SK-N-SH (cell line): ENCODE measurements around the gene THTPA. TPM values are rescaled to one million over a fixed set of nuclear protein-coding genes. Genes with fewer than 3 reads are reported as not detected.

Experiments
- CTCF ChIA-PET: fragments of 300-600, 350-600 bp; formaldehyde crosslinking; extraction: SDS; loops from one replicate; lab custom pipeline; 2021; lab: Yijun Ruan, JAX
- POLR2A ChIA-PET: fragments of 350-600 bp; sonication (Branson Sonifier 250); formaldehyde crosslinking; extraction: SDS; loops from one replicate; lab custom pipeline; 2020; ENCODE audit warnings: antibody characterized with exemption, inconsistent platforms; lab: Yijun Ruan, JAX
- DNase-seq: peaks from one replicate; pipeline ENCODE4 v3.0.0; 2012
- H2AFZ ChIP-seq: fragments of 200-600 bp; sonication (generic); 2 replicates; pipeline ENCODE4 v1.8.1; 2016; ENCODE audit warnings: antibody characterized with exemption, mild to moderate bottlenecking, low read depth
- H3F3A ChIP-seq: fragments of 200-600 bp; sonication (generic); replicated peaks from 2 replicates; pipeline ENCODE3; 2016; ENCODE audit warnings: antibody characterized with exemption, mild to moderate bottlenecking; ENCODE audit not compliant: insufficient read depth
- H3K27ac ChIP-seq, 2 experiments: fragments of 200-500 bp in 1 of 2; fragments of 200-600 bp in 1 of 2; sonication (Bioruptor generic) in 1 of 2; sonication (generic), shearing (Covaris generic) in 1 of 2; 2 replicates each; pipeline versions ENCODE4 v1.5.1 to v1.6.1; 2014 to 2016; ENCODE audit warnings: low read depth in 2 of 2, inconsistent platforms in 1 of 2, low read length in 1 of 2, mild to moderate bottlenecking in 1 of 2, mixed read lengths in 1 of 2
- H3K27me3 ChIP-seq: fragments of 200-600 bp; sonication (generic), shearing (Covaris generic); 2 replicates; pipeline ENCODE4 v1.6.1; 2016; ENCODE audit warnings: mixed run types; ENCODE audit not compliant: insufficient read depth
- H3K36me3 ChIP-seq, 2 experiments: fragments of 200-500 bp in 1 of 2; fragments of 200-600 bp in 1 of 2; sonication (Bioruptor generic) in 1 of 2; sonication (generic) in 1 of 2; replicated peaks in 1 of 2; 2 replicates each; pipeline versions ENCODE3 to v1.5.1; 2014 to 2016; ENCODE audit warnings: low read length in 1 of 2, mild to moderate bottlenecking in 1 of 2; ENCODE audit not compliant: insufficient read depth in 2 of 2, control insufficient read depth in 1 of 2
- H3K4me1 ChIP-seq, 2 experiments: fragments of 200-500 bp in 1 of 2; fragments of 200-600 bp in 1 of 2; sonication (Bioruptor generic) in 1 of 2; sonication (generic), shearing (Covaris generic) in 1 of 2; 2 replicates each; pipeline versions ENCODE4 v1.5.1 to v1.6.1; 2014 to 2016; ENCODE audit warnings: low read depth in 1 of 2, low read length in 1 of 2, mixed run types in 1 of 2; ENCODE audit not compliant: insufficient read depth in 2 of 2, control insufficient read depth in 1 of 2
- H3K4me2 ChIP-seq: fragments of 200-600 bp; sonication (generic), shearing (Covaris generic); 2 replicates; pipeline ENCODE4 v1.6.1; 2017; ENCODE audit warnings: mixed run types
- H3K4me3 ChIP-seq, 2 experiments: fragments of 200-500 bp in 1 of 2; fragments of 200-600 bp in 1 of 2; sonication (Bioruptor generic) in 1 of 2; sonication (generic), shearing (Covaris generic) in 1 of 2; 2 replicates each; pipeline versions ENCODE4 v1.5.1 to v1.8.1; 2014 to 2016; ENCODE audit warnings: low read depth in 2 of 2, inconsistent platforms in 1 of 2, low read length in 1 of 2, mild to moderate bottlenecking in 1 of 2, mixed read lengths in 1 of 2, moderate library complexity in 1 of 2
- H3K79me2 ChIP-seq: fragments of 200-600 bp; sonication (generic); 2 replicates; pipeline ENCODE4 v1.8.1; 2017; ENCODE audit warnings: mild to moderate bottlenecking; ENCODE audit not compliant: insufficient read depth
- H3K9ac ChIP-seq: fragments of 200-600 bp; sonication (generic); 2 replicates; pipeline ENCODE4 v1.6.1; 2017; ENCODE audit warnings: mixed run types
- H3K9me2 ChIP-seq: fragments of 200-600 bp; sonication (generic); 2 replicates; pipeline ENCODE4 v1.6.1; 2017; ENCODE audit warnings: mixed run types
- H3K9me3 ChIP-seq: fragments of 200-600 bp; sonication (generic); 2 replicates; pipeline ENCODE4 v1.6.1; 2017; ENCODE audit warnings: mixed run types, mild to moderate bottlenecking, moderate library complexity
- H4K20me1 ChIP-seq: fragments of 200-600 bp; sonication (generic); 2 replicates; pipeline ENCODE4 v1.6.1; 2017; ENCODE audit warnings: mild to moderate bottlenecking, mixed run types; ENCODE audit not compliant: insufficient read depth
- CTCF ChIP-seq: fragments of 200-600 bp; sonication (generic); IDR thresholded peaks from 2 replicates; pipeline ENCODE4 v1.6.1; 2017; ENCODE audit warnings: antibody characterized with exemption, mild to moderate bottlenecking, moderate library complexity
- ELF1 ChIP-seq: IDR thresholded peaks from 2 replicates; pipeline ENCODE4 v1.4.0; 2012
- FOSL2 ChIP-seq: IDR thresholded peaks from 2 replicates; pipeline ENCODE4 v1.4.0; 2012; ENCODE audit warnings: low read depth, mild to moderate bottlenecking, moderate library complexity, borderline replicate concordance
- FOXJ3 ChIP-seq: sonication (generic); formaldehyde crosslinking; IDR thresholded peaks from 2 replicates; pipeline ENCODE4 v1.5.1; 2020; ENCODE audit warnings: mild to moderate bottlenecking, missing genetic modification reagents
- FOXM1 ChIP-seq: IDR thresholded peaks from 2 replicates; pipeline ENCODE4 v1.4.0; 2012; ENCODE audit warnings: low read depth, mild to moderate bottlenecking
- GABPA ChIP-seq: IDR thresholded peaks from 2 replicates; pipeline ENCODE4 v1.4.0; 2012; ENCODE audit warnings: low read depth, mild to moderate bottlenecking
- IRF3 ChIP-seq: fragments of 150-350 bp; IDR thresholded peaks from 2 replicates; pipeline ENCODE4 v1.6.1; 2016; ENCODE audit warnings: mild to moderate bottlenecking, low read depth, low read length
- MXI1 ChIP-seq: IDR thresholded peaks from 2 replicates; pipeline ENCODE4 v1.6.1; 2012; ENCODE audit warnings: mild to moderate bottlenecking, low read depth, low read length, improper control_type of control experiment
- NFIC ChIP-seq: IDR thresholded peaks from 2 replicates; pipeline ENCODE4 v1.4.0; 2012; ENCODE audit warnings: borderline replicate concordance
- PBX3 ChIP-seq: IDR thresholded peaks from 2 replicates; pipeline ENCODE4; 2012
- POLR2AphosphoS5 ChIP-seq: IDR thresholded peaks from 2 replicates; pipeline ENCODE4 v1.6.1; 2012; ENCODE audit warnings: low read depth, low read length
- RCOR1 ChIP-seq: fragments of 150-350 bp; IDR thresholded peaks from 2 replicates; pipeline ENCODE4 v1.6.1; 2017; ENCODE audit warnings: antibody characterized with exemption, low read length
- RFX5 ChIP-seq: IDR thresholded peaks from 2 replicates; pipeline ENCODE4 v1.6.1; 2012; ENCODE audit warnings: mild to moderate bottlenecking, improper control_type of control experiment, low read length
- SMC3 ChIP-seq: IDR thresholded peaks from 2 replicates; pipeline ENCODE4 v1.6.1; 2012; ENCODE audit warnings: low read depth, low read length, improper control_type of control experiment
- TCF12 ChIP-seq: IDR thresholded peaks from 2 replicates; pipeline ENCODE4 v1.4.0; 2012
- TEAD4 ChIP-seq: IDR thresholded peaks from 2 replicates; pipeline ENCODE4 v1.4.0; 2012; ENCODE audit warnings: mild to moderate bottlenecking, borderline replicate concordance; ENCODE audit not compliant: insufficient read depth
- USF2 ChIP-seq: fragments of 150-350 bp; IDR thresholded peaks from 2 replicates; pipeline ENCODE4 v1.6.1; 2017; ENCODE audit warnings: antibody characterized with exemption, low read length, low read depth, borderline replicate concordance
- YY1 ChIP-seq: IDR thresholded peaks from 2 replicates; pipeline ENCODE4 v1.4.0; 2012; ENCODE audit warnings: low read depth, mild to moderate bottlenecking
- ZBTB33 ChIP-seq: IDR thresholded peaks from 2 replicates; pipeline ENCODE4 v1.4.0; 2012; ENCODE audit warnings: low read depth, borderline replicate concordance
- WGBS: methylation state at CpG from one replicate; pipeline ENCODE4 v1.1.6; 2017; ENCODE audit warnings: low lambda C conversion rate; 5-methylcytosine and 5-hydroxymethylcytosine counted together
- polyA plus RNA-seq, 3 experiments: library from polyadenylated mRNA; depleted of rRNA; stranded (reverse); fragments of >200 nt; gene quantifications; 2 replicates each; pipeline ENCODE4 v1.2.3, GENCODE V29; 2012

THTPA gene
- polyA plus RNA-seq, 1 of the 3 experiments (the other 2 are of a cell fraction) = 16.3 TPM

- ChIA-PET POLR2A (interaction anchor here (1.1 kb wide), 1 partner anchor 11 kb away, joined by 5 read pairs; no protein-coding TSS in a partner anchor), CTCF (interaction anchor here (0.7 to 6.0 kb wide), 13 partner anchors 9 to 71 kb away, joined by 3 to 87 read pairs (median 9); no protein-coding TSS in a partner anchor)
- Histone ChIP-seq H3K4me3 (peak overlapping the region; percentile 75 to 97), H2AFZ (0 out of 2 replicates have a peak overlapping the region, but pooled peaks have one; percentile 94), H3K4me1 (peaks cover 5 to 18% of the 10 kb centered on the region in 2 experiments; a peak in 2 of 4 replicates), H3K9me2 (no peaks in the 10 kb centered on the region), H4K20me1 (no peaks in the 10 kb centered on the region), H3K9ac (peak overlapping the region; percentile 69), H3F3A (no peaks in the 10 kb centered on the region), H3K27me3 (no peaks in the 10 kb centered on the region), H3K9me3 (no peaks in the 10 kb centered on the region), H3K79me2 (no peaks in the 10 kb centered on the region), H3K4me2 (peak overlapping the region; percentile 88), H3K36me3 (no peaks in the 10 kb centered on the region), H3K27ac (peak overlapping the region in 1 of 2 experiments; percentile 80; a peak in 1 of 4 replicates)
- 0 out of 2 replicates have a peak, but pooled peaks have one; percentile 22 for TF ChIP-seq MXI1
- no peak for TF ChIP-seq SMC3
- 55% methylated on average over 12 of the region's 12 CpGs for WGBS
- peak; percentile 42 for DNase-seq
Measured at GRCh38 chr14:23550131-23550811, 5.8 kb upstream of the THTPA start.

GRCh38 chr14:23550812-23551265 is 5.2 kb upstream of the THTPA start:
- ChIA-PET POLR2A (no interaction called here), CTCF (interaction anchor here (0.7 to 2.2 kb wide), 7 partner anchors 8 to 72 kb away, joined by 3 to 11 read pairs (median 4); no protein-coding TSS in a partner anchor)
- H3K9me2 ChIP-seq = no peaks in the 10 kb centered on the region
- H3K9ac ChIP-seq = peak overlapping the region; percentile 69
- peak overlapping the region in 1 of 2 experiments; percentile 80; a peak in 2 of 4 replicates for H3K27ac ChIP-seq
- no peaks in the 10 kb centered on the region for H3F3A ChIP-seq
- H3K27me3 ChIP-seq = no peaks in the 10 kb centered on the region
- peak overlapping the region; percentile 75 to 97 for H3K4me3 ChIP-seq
- peaks cover 5 to 19% of the 10 kb centered on the region in 2 experiments; a peak in 2 of 4 replicates for H3K4me1 ChIP-seq
- no peaks in the 10 kb centered on the region for H3K36me3 ChIP-seq
- H2AFZ ChIP-seq = peak overlapping the region; percentile 94
- no peaks in the 10 kb centered on the region for H4K20me1 ChIP-seq
- 13% methylated on average over 37 of the region's 37 CpGs for whole genome bisulfite sequencing
- DNase-seq = peak; percentile 69
- H3K79me2 ChIP-seq = no peaks in the 10 kb centered on the region
- H3K4me2 ChIP-seq = peak overlapping the region; percentile 88
- TF ChIP-seq CTCF (no peak), USF2 (no peak), SMC3 (no peak), YY1 (no peak), NFIC (no peak), IRF3 (no peak), GABPA (no peak), RFX5 (no peak), TEAD4 (no peak), ZBTB33 (no peak), FOSL2 (no peak), ELF1 (no peak), TCF12 (no peak), FOXJ3 (no peak), POLR2AphosphoS5 (no peak), FOXM1 (no peak), RCOR1 (no peak), PBX3 (no peak), MXI1 (no peak)
- no peaks in the 10 kb centered on the region for H3K9me3 ChIP-seq
